NT2/D1 (cell line): ENCODE results near the gene YIPF5.

Experiments
- SUZ12 ChIP-seq: IDR thresholded peaks from 2 replicates; pipeline ENCODE4 v1.6.1; 2011; ENCODE audit not compliant: insufficient read length, insufficient read depth; ENCODE audit errors: extremely low read depth
- YY1 ChIP-seq: IDR thresholded peaks from 2 replicates; pipeline ENCODE4 v1.6.1; 2011; ENCODE audit not compliant: insufficient read length, insufficient read depth

- no peak for TF ChIP-seq YY1
- no peak for TF ChIP-seq SUZ12
These were observed 27.9 kb upstream of the YIPF5 start for GRCh38 chr5:144198386-144198785.
